Stomach (tissue), 4 donors: ENCODE measurements around the gene NLK.

Source experiments
- POLR2A ChIP-seq, 4 donors: fragments of 450-650 bp; IDR thresholded peaks; one replicate each; pipeline ENCODE4 v1.6.1; 2016; ENCODE audit warnings: antibody characterized with exemption in 4 of 4, control low read depth in 2 of 4, mild to moderate bottlenecking in 1 of 4, moderate library complexity in 1 of 4
- POLR2AphosphoS5 ChIP-seq, 3 donors: sonication (generic); formaldehyde crosslinking; IDR thresholded peaks; one replicate each; pipeline ENCODE4 v1.6.1; 2016; ENCODE audit warnings: antibody characterized with exemption in 3 of 3
- TF ChIP-seq, protein P1 (sequence below), 7 experiments: fragments of 450-650 bp in 4 of 7; fragments of 200-600 bp in 3 of 7; sonication (generic) in 3 of 7; IDR thresholded peaks; one replicate each; pipeline ENCODE4 v1.5.1; 2016 to 2019; ENCODE audit warnings: antibody characterized with exemption in 7 of 7, control low read depth in 2 of 7, mild to moderate bottlenecking in 1 of 7

DNA sequence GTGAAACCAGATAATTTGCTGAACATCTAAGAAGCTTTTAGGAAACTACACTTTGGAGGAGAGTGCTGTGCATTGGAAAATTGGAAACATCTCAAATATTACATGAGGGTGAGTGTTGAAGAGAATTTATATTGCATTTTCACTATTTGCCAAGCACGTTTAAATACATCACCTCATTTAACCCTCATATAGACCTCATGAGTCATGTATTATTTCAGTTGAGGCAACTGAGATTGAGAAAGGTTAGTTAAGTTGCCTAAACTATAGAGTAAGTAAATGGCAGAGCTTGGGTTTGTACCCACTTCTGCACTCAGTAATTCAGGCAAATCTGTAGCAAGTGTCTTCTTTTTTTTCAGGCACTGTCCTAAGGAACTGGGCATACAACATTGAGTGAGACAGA is 3.7 kb upstream of the NLK start:
- TF ChIP-seq, protein P1, sequence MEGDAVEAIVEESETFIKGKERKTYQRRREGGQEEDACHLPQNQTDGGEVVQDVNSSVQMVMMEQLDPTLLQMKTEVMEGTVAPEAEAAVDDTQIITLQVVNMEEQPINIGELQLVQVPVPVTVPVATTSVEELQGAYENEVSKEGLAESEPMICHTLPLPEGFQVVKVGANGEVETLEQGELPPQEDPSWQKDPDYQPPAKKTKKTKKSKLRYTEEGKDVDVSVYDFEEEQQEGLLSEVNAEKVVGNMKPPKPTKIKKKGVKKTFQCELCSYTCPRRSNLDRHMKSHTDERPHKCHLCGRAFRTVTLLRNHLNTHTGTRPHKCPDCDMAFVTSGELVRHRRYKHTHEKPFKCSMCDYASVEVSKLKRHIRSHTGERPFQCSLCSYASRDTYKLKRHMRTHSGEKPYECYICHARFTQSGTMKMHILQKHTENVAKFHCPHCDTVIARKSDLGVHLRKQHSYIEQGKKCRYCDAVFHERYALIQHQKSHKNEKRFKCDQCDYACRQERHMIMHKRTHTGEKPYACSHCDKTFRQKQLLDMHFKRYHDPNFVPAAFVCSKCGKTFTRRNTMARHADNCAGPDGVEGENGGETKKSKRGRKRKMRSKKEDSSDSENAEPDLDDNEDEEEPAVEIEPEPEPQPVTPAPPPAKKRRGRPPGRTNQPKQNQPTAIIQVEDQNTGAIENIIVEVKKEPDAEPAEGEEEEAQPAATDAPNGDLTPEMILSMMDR (IDR thresholded peaks at IDR 0.05): no peak
- TF ChIP-seq POLR2A (IDR thresholded peaks at IDR 0.05) (no peak), POLR2AphosphoS5 (IDR thresholded peaks at IDR 0.05) (no peak)
